ENCODE data around the gene SUSD2.
"Not testable (repeated sequence)": the region's sequence is repeated elsewhere in the genome, so short reads cannot be mapped to it uniquely, and the experiment has no call there.

Gene SUSD2

DNA sequence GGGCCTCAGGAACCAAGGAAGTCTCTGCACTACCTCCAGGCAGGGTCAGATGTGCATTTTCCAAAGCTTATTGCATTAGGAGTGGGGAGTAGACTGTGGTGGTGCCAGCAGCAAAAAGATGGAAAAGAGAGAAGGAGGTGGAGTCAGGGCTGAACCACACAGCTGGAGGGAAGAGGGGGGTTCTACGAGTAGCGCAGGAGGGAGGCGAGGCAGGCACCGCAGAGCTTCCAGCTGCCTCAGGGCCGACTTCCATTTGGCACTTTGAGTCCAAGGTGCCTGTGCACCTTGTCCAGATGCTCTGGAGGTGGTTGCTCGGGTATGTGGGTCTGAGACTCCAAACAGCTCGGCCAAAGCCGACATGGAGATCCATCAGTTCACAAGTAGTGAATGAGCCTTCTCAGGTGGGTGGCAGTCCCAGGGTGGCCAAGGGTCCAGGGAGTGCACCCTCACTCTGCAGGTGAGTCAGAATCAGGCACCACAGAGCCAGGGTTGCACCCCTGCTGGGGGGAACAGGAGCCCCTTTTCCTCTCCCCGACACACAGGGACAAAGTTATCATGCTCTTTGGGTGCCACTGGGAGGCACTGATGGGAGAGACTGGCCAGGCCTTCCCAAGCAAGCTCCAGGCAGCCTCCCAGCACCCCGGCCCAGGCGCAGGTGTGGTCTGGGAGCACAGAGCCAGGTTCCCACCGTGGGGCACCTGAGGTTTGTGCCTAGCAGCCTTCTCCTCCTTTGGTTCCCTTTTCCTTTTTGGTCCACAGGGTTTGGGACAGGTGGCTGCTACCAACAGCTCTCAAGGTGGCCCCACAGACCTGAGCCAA lies 33.4 kb downstream of the SUSD2 start:
- DNase-seq (ENCODE audit: low read depth) = no peak

DNA sequence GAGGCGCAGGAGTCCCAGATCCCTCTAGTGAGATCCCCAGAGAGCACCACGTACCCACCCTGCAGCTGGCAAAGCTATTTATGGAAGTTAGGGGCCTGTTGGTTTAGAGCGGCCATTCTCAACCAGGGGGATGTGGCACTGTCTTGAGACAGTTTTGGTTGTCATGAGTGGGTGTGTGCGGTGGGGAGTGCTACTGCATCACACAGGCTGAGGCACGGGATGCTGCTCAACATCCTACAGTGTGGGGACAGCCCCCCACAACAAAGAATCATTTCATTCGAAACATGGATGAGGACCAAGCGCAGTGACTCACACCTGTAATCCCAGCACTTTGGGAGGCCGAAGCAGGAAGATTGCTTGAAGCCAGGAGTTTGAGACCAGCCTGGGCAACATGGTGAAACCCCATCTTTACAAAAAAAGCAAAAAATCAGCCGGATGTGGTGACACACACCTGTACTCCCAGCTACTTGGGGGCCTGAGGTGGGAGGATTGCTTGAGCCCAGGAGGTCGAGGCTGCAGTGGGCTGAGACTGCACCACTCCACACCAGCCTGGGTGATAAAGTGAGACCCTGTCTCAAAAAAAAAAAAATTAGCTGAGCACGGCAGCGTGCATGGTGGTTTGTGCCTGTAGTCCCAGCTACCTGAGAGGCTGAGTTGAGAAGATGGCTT lies 35.4 kb downstream of the SUSD2 start:
- no peak for DNase-seq (ENCODE audit: low read depth)

DNA sequence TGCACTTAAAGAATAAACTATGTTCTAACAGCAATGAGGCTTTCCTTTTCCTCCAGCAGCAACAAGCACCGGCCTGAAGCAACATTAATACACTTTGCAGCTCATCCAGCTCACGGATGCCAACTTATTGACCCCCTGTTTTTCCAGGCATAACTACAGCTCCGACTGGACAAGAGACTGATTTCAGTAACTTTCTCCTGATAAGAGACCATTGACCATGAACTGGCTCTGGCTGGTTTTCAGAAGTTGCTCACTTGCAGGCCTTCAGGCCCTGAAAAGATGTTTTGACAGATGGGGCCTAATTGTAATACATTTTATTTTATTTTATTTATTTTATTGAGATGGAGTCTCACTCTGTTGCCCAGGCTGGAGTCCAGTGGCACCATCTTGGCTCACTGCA lies 36.1 kb downstream of the SUSD2 start:
- DNase-seq (ENCODE audit: low read depth) = no peak

- no peak for DNase-seq (ENCODE audit: low read depth)
These were observed 38.5 kb downstream of the SUSD2 start for GRCh38 chr22:24219750-24220149.

DNA sequence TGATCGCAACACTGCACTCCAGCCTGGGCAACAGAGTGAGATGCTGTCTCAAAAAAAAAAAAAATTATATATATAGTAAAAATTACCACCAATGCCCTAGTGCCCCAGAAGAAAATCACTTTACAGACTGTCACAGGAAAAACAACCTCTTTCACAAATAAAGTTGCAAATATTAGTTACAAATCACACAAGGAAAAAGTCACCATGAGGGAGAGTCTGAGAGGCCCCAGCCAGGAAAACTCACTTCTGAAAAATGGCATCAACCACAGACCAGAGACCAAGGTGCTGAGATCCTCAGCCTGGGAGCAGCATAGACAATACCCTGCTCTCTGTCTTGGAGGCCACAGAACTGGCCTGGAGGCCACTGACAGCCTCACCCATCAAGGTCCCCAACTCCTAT lies 43.2 kb downstream of the SUSD2 start:
- no peak for DNase-seq (ENCODE audit: low read depth)

DNA sequence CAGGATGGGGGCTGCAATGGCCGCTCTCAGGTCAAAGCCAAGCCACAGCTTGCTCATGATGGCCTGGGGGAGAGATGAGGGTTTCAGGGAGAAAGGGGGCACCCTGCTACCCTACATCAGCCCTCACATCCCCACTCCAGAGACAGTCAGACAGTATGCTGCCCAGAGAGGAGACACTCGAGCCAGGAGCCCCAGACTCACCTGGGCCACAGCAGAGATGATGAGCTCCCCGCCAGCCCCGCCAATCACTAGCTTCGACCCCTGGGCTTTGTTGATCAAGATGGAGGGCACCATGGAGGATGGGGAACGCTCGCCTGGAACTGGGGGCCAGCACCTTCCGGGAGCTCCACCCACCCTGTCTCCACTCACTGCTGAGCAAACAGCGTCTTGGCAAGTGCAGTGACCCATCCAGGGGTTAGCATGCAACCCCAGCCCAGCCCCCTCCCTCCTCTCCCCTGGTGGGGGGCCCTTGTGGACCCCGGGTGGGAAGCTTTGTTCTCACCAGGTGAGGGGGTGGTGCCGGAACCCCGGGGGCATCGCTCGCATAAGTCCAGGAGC lies 43.8 kb downstream of the SUSD2 start:
- DNase-seq (ENCODE audit: low read depth) = no peak

DNA sequence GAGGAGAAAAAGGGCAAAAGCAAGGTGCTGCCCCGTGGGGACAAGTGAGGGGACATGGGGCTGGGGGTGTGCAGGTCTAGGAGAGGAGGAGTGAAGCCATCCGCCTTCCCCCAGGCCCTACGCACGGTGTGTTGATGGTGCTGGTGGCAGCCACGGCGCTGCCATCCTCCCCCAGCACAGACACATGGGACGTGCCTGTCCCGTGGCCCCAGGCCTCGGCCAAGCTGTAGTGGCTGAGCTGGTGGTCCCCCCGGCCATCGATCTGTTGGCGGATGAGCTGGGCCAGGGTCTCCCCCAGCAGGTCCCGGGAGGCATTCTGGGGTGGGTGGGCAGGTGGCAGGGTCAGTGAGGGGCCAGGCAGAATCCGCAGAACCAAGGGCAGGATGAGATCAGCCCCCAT lies 44.7 kb downstream of the SUSD2 start:
- DNase-seq (ENCODE audit: low read depth) = no peak

- no peak for DNase-seq (ENCODE audit: low read depth)
These were observed 49.8 kb downstream of the SUSD2 start for GRCh38 chr22:24230911-24231656.

- DNase-seq (ENCODE audit: low read depth) = no peak
These were observed 50.4 kb downstream of the SUSD2 start for GRCh38 chr22:24231706-24232105.

- DNase-seq (ENCODE audit: low read depth) = no peak
These were observed 50.8 kb downstream of the SUSD2 start for GRCh38 chr22:24232124-24232523.

- no peak for DNase-seq (ENCODE audit: low read depth)
These were observed 51.4 kb downstream of the SUSD2 start for GRCh38 chr22:24232725-24233124.

DNA sequence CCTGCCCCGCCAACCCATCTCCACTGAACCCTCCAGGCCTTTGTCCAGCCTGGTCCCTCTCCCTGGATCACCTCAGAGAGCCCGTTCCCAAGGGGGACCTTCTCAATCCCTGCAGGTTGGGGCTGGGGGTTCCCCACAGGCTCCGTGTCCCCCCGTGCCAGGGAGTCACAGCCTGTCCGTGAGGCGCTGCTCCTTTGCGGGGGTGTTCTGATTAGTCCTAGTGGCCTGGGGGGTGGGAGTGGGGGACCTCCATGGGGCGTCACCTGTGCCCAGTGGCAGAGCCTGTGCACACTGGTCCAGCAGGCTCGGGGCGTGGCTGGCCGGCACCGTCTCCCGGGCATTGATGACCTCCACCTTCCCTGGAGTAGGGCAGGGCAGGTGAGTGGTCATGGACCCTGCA lies 51.9 kb downstream of the SUSD2 start:
- no peak for DNase-seq (ENCODE audit: low read depth)

GRCh38 chr22:24233816-24234215 lies 52.5 kb downstream of the SUSD2 start:
- no peak for DNase-seq (ENCODE audit: low read depth)

- DNase-seq (ENCODE audit: low read depth) = no peak
These were observed 54.0 kb downstream of the SUSD2 start for GRCh38 chr22:24235315-24235714.

- no peak for DNase-seq (ENCODE audit: low read depth)
These were observed 55.4 kb downstream of the SUSD2 start for GRCh38 chr22:24236656-24237055.

DNA sequence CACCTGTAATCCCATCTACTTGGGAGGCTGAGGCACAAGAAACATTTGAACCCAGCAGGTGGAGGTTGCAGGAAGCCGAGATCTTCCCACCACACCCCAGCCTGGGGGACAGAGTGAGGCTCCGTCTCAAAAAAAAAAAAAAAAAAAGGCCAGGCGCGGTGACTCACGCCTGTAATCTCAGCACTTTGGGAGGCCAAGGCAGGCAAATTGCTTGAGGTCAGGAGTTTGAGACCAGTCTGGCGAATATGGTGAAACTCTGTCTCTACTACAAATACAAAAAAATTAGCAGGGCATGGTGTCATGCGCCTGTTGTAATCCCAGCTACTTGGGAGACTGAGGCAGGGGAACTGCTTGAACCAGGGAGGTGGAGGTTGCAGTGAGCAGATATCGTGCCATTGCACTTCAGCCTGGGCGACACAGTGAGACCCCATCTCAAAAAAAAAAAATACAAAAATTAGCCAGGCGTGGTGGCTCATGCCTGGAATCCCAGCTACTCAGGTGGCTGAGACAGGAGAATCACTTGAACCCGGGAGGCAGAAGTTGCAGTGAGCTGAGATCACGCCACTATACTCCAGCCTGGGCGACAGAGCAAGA lies 56.9 kb downstream of the SUSD2 start:
- not testable (repeated sequence) for DNase-seq (ENCODE audit: low read depth)

Data from non-pigmented ciliary epithelial cell (primary cell).